Erythroblast (primary cell): Measurements from ENCODE around the gene IL22.

Experiments used
- GATA1 ChIP-seq: IDR thresholded peaks from 2 replicates; pipeline ENCODE4 v1.6.1; 2011; ENCODE audit warnings: low read depth, mild to moderate bottlenecking, control low read depth, low read length, moderate library complexity
- POLR2A ChIP-seq: IDR thresholded peaks from 2 replicates; pipeline ENCODE4 v1.6.1; 2011; ENCODE audit warnings: mild to moderate bottlenecking, low read length

- TF ChIP-seq POLR2A (no peak), GATA1 (no peak)
Measured at GRCh38 chr12:68233498-68233897, 19.9 kb downstream of the IL22 start.
